WI38 (cell line): Measurements from ENCODE around the gene CS.

Source experiments
- H3K4me3 ChIP-seq: 2 replicates; pipeline ENCODE4 v1.5.1; 2011; ENCODE audit warnings: low read depth, mild to moderate bottlenecking, control low read depth, low read length
- CTCF ChIP-seq: IDR thresholded peaks from 2 replicates; pipeline ENCODE4 v1.5.1; 2012; ENCODE audit warnings: low read depth, mild to moderate bottlenecking, control low read depth, low read length

The CS gene

GRCh38 chr12:56222531-56222895, 77.6 kb downstream of the CS start:
- H3K4me3 ChIP-seq, result peak overlapping the region; percentile 92
- no peak for TF ChIP-seq CTCF

GRCh38 chr12:56221757-56222530, 78.2 kb downstream of the CS start, which contains the start of gene RNF41:
Gene RNF41, minus strand, starts transcription at chr12:56221922. Its CDS starts 7,875 bp downstream, at chr12:56214047.
- no peak for TF ChIP-seq CTCF
- H3K4me3 ChIP-seq, result peak within 1 kb of the TSS; percentile 92
